CD14-positive monocyte (primary cell): ENCODE results near the gene TCP11L1. TPM values are rescaled to one million over a fixed set of nuclear protein-coding genes. Genes with fewer than 3 reads are reported as not detected.

ENCODE experiments used
- DNase-seq, 3 donors: peaks; one replicate each; pipeline ENCODE4 v3.0.0-alpha.2; 2011 to 2022
- H2AFZ ChIP-seq: 2 replicates; pipeline ENCODE4 v1.6.0; 2012; ENCODE audit warnings: mild to moderate bottlenecking, low read depth, low read length, inconsistent platforms; ENCODE audit not compliant: insufficient read depth, poor library complexity, severe bottlenecking
- H3K27ac ChIP-seq, 2 donors: 1 replicate in 1 of 2; 2 replicates in 1 of 2; pipeline ENCODE4 v1.5.1; 2012 to 2013; ENCODE audit warnings: low read length in 2 of 2, control low read depth in 1 of 2, inconsistent platforms in 1 of 2, low read depth in 1 of 2, mild to moderate bottlenecking in 1 of 2
- H3K27me3 ChIP-seq, 2 donors: one replicate each; pipeline versions ENCODE4 v1.6.0 to v1.6.1; 2011 to 2013; ENCODE audit warnings: low read length in 2 of 2; ENCODE audit not compliant: control insufficient read depth in 2 of 2, insufficient read depth in 2 of 2
- H3K36me3 ChIP-seq, 2 donors: replicated peaks in 1 of 2; 1 replicate in 1 of 2; 2 replicates in 1 of 2; pipeline versions ENCODE4 v1.5.1 to v1.6.1; 2012 to 2013; ENCODE audit warnings: low read length in 2 of 2, control low read depth in 1 of 2, inconsistent platforms in 1 of 2, mild to moderate bottlenecking in 1 of 2; ENCODE audit not compliant: insufficient read depth in 2 of 2, control insufficient read depth in 1 of 2
- H3K4me1 ChIP-seq, 2 donors: 1 replicate in 1 of 2; 2 replicates in 1 of 2; pipeline versions ENCODE4 v1.5.1 to v1.6.1; 2012 to 2013; ENCODE audit warnings: low read length in 2 of 2, control low read depth in 1 of 2, inconsistent platforms in 1 of 2, mild to moderate bottlenecking in 1 of 2, moderate library complexity in 1 of 2; ENCODE audit not compliant: insufficient read depth in 2 of 2, control insufficient read depth in 1 of 2
- H3K4me2 ChIP-seq: replicated peaks from 2 replicates; pipeline ENCODE3; 2012; ENCODE audit warnings: low read length, moderate library complexity, mild to moderate bottlenecking; ENCODE audit not compliant: poor library complexity, severe bottlenecking; ENCODE audit errors: extremely low read depth
- H3K4me3 ChIP-seq, 3 experiments: fragments of 200-600 bp in 1 of 3; sonication (generic) in 1 of 3; replicated peaks in 1 of 3; 1 replicate in 2 of 3; 2 replicates in 1 of 3; pipeline ENCODE4 v1.5.1; 2011 to 2013; ENCODE audit warnings: low read length in 3 of 3, mild to moderate bottlenecking in 3 of 3, control low read depth in 2 of 3, low read depth in 2 of 3, inconsistent platforms in 1 of 3, moderate library complexity in 1 of 3
- H3K79me2 ChIP-seq: 2 replicates; pipeline ENCODE4 v1.6.0; 2012; ENCODE audit warnings: mild to moderate bottlenecking, control low read depth, inconsistent platforms, low read length, moderate library complexity; ENCODE audit not compliant: insufficient read depth
- H3K9ac ChIP-seq: 2 replicates; pipeline ENCODE4 v1.6.0; 2017; ENCODE audit warnings: low read length, mild to moderate bottlenecking; ENCODE audit not compliant: insufficient read depth, poor library complexity, severe bottlenecking
- H3K9me3 ChIP-seq, 2 donors: replicated peaks in 1 of 2; 1 replicate in 1 of 2; 2 replicates in 1 of 2; pipeline versions ENCODE4 v1.5.1 to v1.6.1; 2012 to 2013; ENCODE audit warnings: low read length in 2 of 2, control low read depth in 1 of 2; ENCODE audit not compliant: control insufficient read depth in 1 of 2, insufficient read depth in 1 of 2
- H4K20me1 ChIP-seq: 2 replicates; pipeline ENCODE4 v1.6.0; 2012; ENCODE audit warnings: mild to moderate bottlenecking, low read length, control low read depth, moderate library complexity; ENCODE audit not compliant: insufficient read depth
- H3K27ac Mint-ChIP-seq, 7 donors: one replicate each; pipeline ENCODE4 v1.8.0; 2020; ENCODE audit warnings: mild to moderate bottlenecking in 7 of 7, mixed read lengths in 7 of 7, moderate library complexity in 6 of 7, inconsistent platforms in 2 of 7
- H3K27me3 Mint-ChIP-seq, 3 donors: one replicate each; pipeline ENCODE4 v1.8.0; 2021 to 2022; ENCODE audit warnings: low read depth in 3 of 3, mild to moderate bottlenecking in 3 of 3, mixed read lengths in 3 of 3, moderate library complexity in 3 of 3, inconsistent platforms in 1 of 3
- H3K36me3 Mint-ChIP-seq, 2 donors: one replicate each; pipeline ENCODE4 v1.8.0; 2020; ENCODE audit warnings: mixed read lengths in 2 of 2, inconsistent platforms in 1 of 2, mild to moderate bottlenecking in 1 of 2
- H3K4me1 Mint-ChIP-seq: one replicate; pipeline ENCODE4 v1.8.0; 2020; ENCODE audit warnings: mild to moderate bottlenecking, mixed read lengths
- H3K4me3 Mint-ChIP-seq, 2 donors: one replicate each; pipeline ENCODE4 v1.8.0; 2020; ENCODE audit warnings: mild to moderate bottlenecking in 2 of 2, mixed read lengths in 2 of 2, moderate library complexity in 1 of 2
- H3K9me3 Mint-ChIP-seq, 7 donors: one replicate each; pipeline ENCODE4 v1.8.0; 2020 to 2022; ENCODE audit warnings: mixed read lengths in 7 of 7, mild to moderate bottlenecking in 6 of 7, moderate library complexity in 6 of 7, inconsistent platforms in 2 of 7
- WGBS: methylation state at CpG from one replicate; pipeline ENCODE4 v1.1.5; 2013; ENCODE audit warnings: missing lambda C conversion rate; ENCODE audit not compliant: insufficient coverage; 5-methylcytosine and 5-hydroxymethylcytosine counted together
- intact Hi-C, 2 donors: fragments of 100-400 bp; cut with micrococcal nuclease; formaldehyde crosslinking; loops; one replicate each; pipeline versions ENCODE4 v1.15.0 to v1.15.1; 2023
- polyA plus RNA-seq, 3 donors: library from polyadenylated mRNA; depleted of rRNA in 1 of 3; unstranded in 2 of 3; stranded (reverse) in 1 of 3; fragments of 300-500 nt in 2 of 3; fragments of >200 nt in 1 of 3; fragmentation: Illumina TruSeq in 2 of 3; gene quantifications; 1 replicate in 2 of 3; 2 replicates in 1 of 3; pipeline ENCODE4 v1.2.3, GENCODE V29; 2012 to 2021
- TF ChIP-seq, protein P1 (sequence below): fragments of 200-600 bp; IDR thresholded peaks from one replicate; pipeline ENCODE4 v1.8.0; 2022; ENCODE audit warnings: antibody characterized with exemption, mild to moderate bottlenecking

The TCP11L1 gene
- polyA plus RNA-seq, 3 donors: 5.1 to 11.2 (median 7.0) TPM

DNA sequence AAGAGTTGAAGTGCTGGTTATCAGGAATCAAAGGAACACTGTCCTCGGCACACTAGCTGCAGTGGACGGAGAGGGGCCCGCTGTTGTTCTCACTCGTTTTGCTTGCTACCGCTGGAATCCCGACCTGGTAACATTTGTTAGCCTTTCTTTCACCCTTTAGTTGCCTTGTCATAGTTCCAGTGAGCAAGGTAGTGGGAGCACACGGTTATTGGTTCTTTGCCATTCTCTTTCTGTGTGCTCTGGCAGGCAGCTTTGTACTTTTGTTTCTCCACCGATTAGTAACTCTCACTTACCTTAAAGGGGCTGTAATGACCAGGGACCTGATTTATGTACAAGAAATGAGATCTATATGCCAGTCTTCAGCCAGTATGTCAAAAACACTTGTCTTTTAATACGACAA is 21.9 kb upstream of the TCP11L1 start:
- DNase-seq: no peak
- Histone ChIP-seq H3K27ac (no peak overlapping the region), H3K9me3 (no peaks in the 10 kb centered on the region), H3K9ac (no peak overlapping the region), H2AFZ (no peak overlapping the region), H3K4me2 (no peak overlapping the region), H4K20me1 (no peaks in the 10 kb centered on the region), H3K36me3 (no peaks in the 10 kb centered on the region), H3K27me3 (peaks cover 3 to 13% of the 10 kb centered on the region in 2 donors), H3K4me3 (no peak overlapping the region), H3K4me1 (peaks cover 14 to 26% of the 10 kb centered on the region in 2 donors), H3K79me2 (no peaks in the 10 kb centered on the region)
- Mint-ChIP-seq H3K4me1 (peaks cover 17% of the 10 kb centered on the region), H3K4me3 (no peak overlapping the region), H3K27me3 (peaks cover 5 to 13% (median 13%) of the 10 kb centered on the region in 3 donors), H3K9me3 (peaks cover 0 to 3% (median 0%) of the 10 kb centered on the region in 7 donors), H3K27ac (no peak overlapping the region), H3K36me3 (no peaks in the 10 kb centered on the region)
- 100% methylated on average over 4 of the region's 9 CpGs for WGBS
- intact Hi-C loops: loop anchor here in 1 of 2 donors (2.0 to 5.0 kb wide), 2 partner anchors 21 to 45 kb away; partner anchors contain the start of gene TCP11L1
- TF ChIP-seq, protein P1, sequence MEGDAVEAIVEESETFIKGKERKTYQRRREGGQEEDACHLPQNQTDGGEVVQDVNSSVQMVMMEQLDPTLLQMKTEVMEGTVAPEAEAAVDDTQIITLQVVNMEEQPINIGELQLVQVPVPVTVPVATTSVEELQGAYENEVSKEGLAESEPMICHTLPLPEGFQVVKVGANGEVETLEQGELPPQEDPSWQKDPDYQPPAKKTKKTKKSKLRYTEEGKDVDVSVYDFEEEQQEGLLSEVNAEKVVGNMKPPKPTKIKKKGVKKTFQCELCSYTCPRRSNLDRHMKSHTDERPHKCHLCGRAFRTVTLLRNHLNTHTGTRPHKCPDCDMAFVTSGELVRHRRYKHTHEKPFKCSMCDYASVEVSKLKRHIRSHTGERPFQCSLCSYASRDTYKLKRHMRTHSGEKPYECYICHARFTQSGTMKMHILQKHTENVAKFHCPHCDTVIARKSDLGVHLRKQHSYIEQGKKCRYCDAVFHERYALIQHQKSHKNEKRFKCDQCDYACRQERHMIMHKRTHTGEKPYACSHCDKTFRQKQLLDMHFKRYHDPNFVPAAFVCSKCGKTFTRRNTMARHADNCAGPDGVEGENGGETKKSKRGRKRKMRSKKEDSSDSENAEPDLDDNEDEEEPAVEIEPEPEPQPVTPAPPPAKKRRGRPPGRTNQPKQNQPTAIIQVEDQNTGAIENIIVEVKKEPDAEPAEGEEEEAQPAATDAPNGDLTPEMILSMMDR: no peak

DNA sequence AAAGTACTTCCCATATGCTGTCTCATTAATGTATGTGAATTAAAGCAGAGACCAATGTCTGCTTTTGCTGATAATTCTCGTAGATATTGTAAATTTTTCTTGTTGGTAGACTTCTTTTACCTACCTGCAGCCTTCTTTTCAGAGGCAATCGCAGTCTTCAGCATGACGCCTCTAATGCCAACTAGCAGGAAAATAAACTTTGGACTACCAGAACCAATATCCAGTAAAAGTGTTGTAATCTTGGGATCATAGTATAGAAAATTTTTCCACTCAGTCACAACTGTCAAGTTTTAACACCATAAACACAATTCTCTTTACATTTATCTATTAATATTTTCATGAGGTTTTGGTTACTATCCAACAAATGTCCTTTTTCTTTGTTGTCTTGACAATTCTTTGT is 21.4 kb upstream of the TCP11L1 start:
- H3K27me3 ChIP-seq: peaks cover 3 to 13% of the 10 kb centered on the region in 2 donors
- H3K4me1 Mint-ChIP-seq: peaks cover 17% of the 10 kb centered on the region
- H3K36me3 ChIP-seq: no peaks in the 10 kb centered on the region
- peaks cover 5 to 16% (median 13%) of the 10 kb centered on the region in 3 donors for H3K27me3 Mint-ChIP-seq
- no peaks in the 10 kb centered on the region for H3K79me2 ChIP-seq
- DNase-seq: no peak
- H2AFZ ChIP-seq: no peak overlapping the region
- no peak overlapping the region for H3K9ac ChIP-seq
- WGBS: no CpG with 5 or more reads among the region's 3 CpGs
- intact Hi-C loops: loop anchor here in 1 of 2 donors (2.0 to 5.0 kb wide), 2 partner anchors 21 to 44 kb away; partner anchors contain the start of gene TCP11L1
- H3K4me2 ChIP-seq: no peak overlapping the region
- H4K20me1 ChIP-seq: no peaks in the 10 kb centered on the region
- H3K36me3 Mint-ChIP-seq: no peaks in the 10 kb centered on the region
- H3K27ac ChIP-seq: no peak overlapping the region
- H3K9me3 Mint-ChIP-seq: peaks cover 0 to 3% (median 0%) of the 10 kb centered on the region in 7 donors
- no peak overlapping the region for H3K27ac Mint-ChIP-seq
- peaks cover 14 to 26% of the 10 kb centered on the region in 2 donors for H3K4me1 ChIP-seq
- TF ChIP-seq, protein P1: no peak
- no peak overlapping the region for H3K4me3 ChIP-seq
- H3K4me3 Mint-ChIP-seq: no peak overlapping the region
- H3K9me3 ChIP-seq: no peaks in the 10 kb centered on the region
